ENCODE data around the gene LAPTM5.

DNA sequence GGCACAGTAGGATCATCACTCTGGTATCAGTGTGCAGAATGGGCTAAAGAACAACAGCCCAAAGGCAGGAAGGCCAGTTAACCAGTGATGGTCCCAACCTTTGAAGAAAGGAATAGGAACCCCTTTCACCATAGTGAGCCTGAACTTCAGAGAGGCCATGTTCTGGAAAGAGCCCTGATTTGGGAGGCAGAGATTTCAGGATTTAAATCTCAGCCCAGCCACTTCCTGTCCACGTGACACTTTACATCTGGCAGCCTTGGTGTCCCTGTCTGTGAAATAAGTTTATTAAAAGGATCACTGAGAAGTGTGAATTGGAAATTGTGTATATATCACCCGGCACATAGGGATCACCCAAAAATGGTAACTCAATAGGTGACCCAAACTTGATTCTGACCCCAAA, 47.2 kb downstream of the LAPTM5 start:
- TF ChIP-seq POLR2A (IDR thresholded peaks at IDR 0.05; ENCODE audit: low read depth, low read length), result no peak
- TF ChIP-seq, protein P1, sequence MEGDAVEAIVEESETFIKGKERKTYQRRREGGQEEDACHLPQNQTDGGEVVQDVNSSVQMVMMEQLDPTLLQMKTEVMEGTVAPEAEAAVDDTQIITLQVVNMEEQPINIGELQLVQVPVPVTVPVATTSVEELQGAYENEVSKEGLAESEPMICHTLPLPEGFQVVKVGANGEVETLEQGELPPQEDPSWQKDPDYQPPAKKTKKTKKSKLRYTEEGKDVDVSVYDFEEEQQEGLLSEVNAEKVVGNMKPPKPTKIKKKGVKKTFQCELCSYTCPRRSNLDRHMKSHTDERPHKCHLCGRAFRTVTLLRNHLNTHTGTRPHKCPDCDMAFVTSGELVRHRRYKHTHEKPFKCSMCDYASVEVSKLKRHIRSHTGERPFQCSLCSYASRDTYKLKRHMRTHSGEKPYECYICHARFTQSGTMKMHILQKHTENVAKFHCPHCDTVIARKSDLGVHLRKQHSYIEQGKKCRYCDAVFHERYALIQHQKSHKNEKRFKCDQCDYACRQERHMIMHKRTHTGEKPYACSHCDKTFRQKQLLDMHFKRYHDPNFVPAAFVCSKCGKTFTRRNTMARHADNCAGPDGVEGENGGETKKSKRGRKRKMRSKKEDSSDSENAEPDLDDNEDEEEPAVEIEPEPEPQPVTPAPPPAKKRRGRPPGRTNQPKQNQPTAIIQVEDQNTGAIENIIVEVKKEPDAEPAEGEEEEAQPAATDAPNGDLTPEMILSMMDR (IDR thresholded peaks at IDR 0.05; ENCODE audit: extremely low read depth in 1 of 2, insufficient read depth in 1 of 2, low read depth in 1 of 2, low read length in 2 of 2), result no peak
- TF ChIP-seq, protein P2, sequence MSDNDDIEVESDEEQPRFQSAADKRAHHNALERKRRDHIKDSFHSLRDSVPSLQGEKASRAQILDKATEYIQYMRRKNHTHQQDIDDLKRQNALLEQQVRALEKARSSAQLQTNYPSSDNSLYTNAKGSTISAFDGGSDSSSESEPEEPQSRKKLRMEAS (IDR thresholded peaks at IDR 0.05; ENCODE audit: insufficient read depth, insufficient read length), result no peak
- no peak for TF ChIP-seq POLR2AphosphoS5 (IDR thresholded peaks at IDR 0.05; ENCODE audit: insufficient read depth, low read depth, low read length)
- TF ChIP-seq EZH2 (IDR thresholded peaks at IDR 0.05; ENCODE audit: borderline replicate concordance, low read depth, low read length, severe bottlenecking), result no peak
